K562 (cell line): ENCODE measurements around the gene MRPS10. TPM values are rescaled to one million over a fixed set of nuclear protein-coding genes. Genes with fewer than 3 reads are reported as not detected.
A peak's percentile ranks its signal among the peaks of the same experiment; 100 is the strongest.

Source experiments
- ATAC-seq: fragments of 200-7000 bp; cut with Tn5 transposase; 3 replicates; pipeline ENCODE4 v1.9.1; 2020; ENCODE audit warnings: moderate library complexity
- BruUV-seq: library from RNA; stranded (reverse); fragments of 400-500 nt; replicated peaks from 2 replicates; lab custom pipeline; 2021; lab: Mats Ljungman, UMichigan
- CTCF ChIA-PET: fragments of 300-600 bp; formaldehyde crosslinking; extraction: SDS; loops from one replicate; lab custom pipeline; 2021; ENCODE audit warnings: low intra/inter-chr PET ratio; lab: Yijun Ruan, JAX
- POLR2A ChIA-PET: fragments of 300-600, 350-650 bp; sonication (Branson Sonifier 250); formaldehyde crosslinking; extraction: SDS; loops from one replicate; lab custom pipeline; 2021; ENCODE audit warnings: antibody characterized with exemption, inconsistent platforms; lab: Yijun Ruan, JAX
- DNase-seq, 4 experiments: peaks; one replicate each; pipeline versions ENCODE4 v3.0.0 to v3.0.0-alpha.2; 2011 to 2018; ENCODE audit warnings: low spot score in 3 of 4, mixed read lengths in 3 of 4; ENCODE audit errors: extremely low read depth in 1 of 4
- FAIRE-seq: peaks from 2 replicates; lab custom pipeline; 2011; peaks lifted over from hg19 to GRCh38; lab: Jason Lieb, UNC
- H2AFZ ChIP-seq: 2 replicates; pipeline ENCODE4 v1.6.0; 2011; ENCODE audit warnings: low read depth, low read length, control low read depth, inconsistent platforms
- H3K27ac ChIP-seq: fragments of 200-600 bp; 3 replicates; pipeline ENCODE4 v1.8.0; 2011; ENCODE audit warnings: low read depth, mild to moderate bottlenecking, control low read depth, inconsistent platforms, low read length, moderate library complexity, mixed read lengths; ENCODE audit errors: extremely low read depth
- H3K27me3 ChIP-seq, 2 experiments: fragments of 300-600 bp in 1 of 2; 2 replicates in 1 of 2; 3 replicates in 1 of 2; pipeline versions ENCODE4 v1.6.0 to v1.8.0; 2011; ENCODE audit warnings: inconsistent platforms in 2 of 2, low read length in 2 of 2, mild to moderate bottlenecking in 1 of 2, mixed read lengths in 1 of 2, moderate library complexity in 1 of 2; ENCODE audit not compliant: control insufficient read depth in 2 of 2, insufficient read depth in 2 of 2
- H3K36me3 ChIP-seq: fragments of 300-600 bp; 3 replicates; pipeline ENCODE4 v1.8.0; 2011; ENCODE audit warnings: mild to moderate bottlenecking, low read length, inconsistent platforms; ENCODE audit not compliant: control insufficient read depth, insufficient read depth
- H3K4me1 ChIP-seq, 2 experiments: fragments of 200-600 bp in 1 of 2; replicated peaks in 1 of 2; 2 replicates in 1 of 2; 3 replicates in 1 of 2; pipeline versions ENCODE4 v1.5.1 to v1.8.0; 2011; ENCODE audit warnings: inconsistent platforms in 2 of 2, low read length in 2 of 2, mild to moderate bottlenecking in 1 of 2, mixed read lengths in 1 of 2, moderate library complexity in 1 of 2; ENCODE audit not compliant: control insufficient read depth in 2 of 2, insufficient read depth in 2 of 2
- H3K4me2 ChIP-seq: 2 replicates; pipeline ENCODE4 v1.6.1; 2011; ENCODE audit warnings: low read length, control low read depth, inconsistent platforms, mixed read lengths; ENCODE audit not compliant: insufficient read depth
- H3K4me3 ChIP-seq: fragments of 200-600 bp; sonication (generic), shearing (Covaris generic); 2 replicates; pipeline ENCODE4 v1.5.1; 2016; ENCODE audit warnings: control low read depth, inconsistent platforms
- H3K79me2 ChIP-seq: fragments of 200-600 bp; 3 replicates; pipeline ENCODE4 v1.8.0; 2011; ENCODE audit warnings: low read length, inconsistent platforms; ENCODE audit not compliant: control insufficient read depth, insufficient read depth
- H3K9ac ChIP-seq, 2 experiments: 2 replicates each; pipeline versions ENCODE4 v1.6.0 to v1.6.1; 2011; ENCODE audit warnings: low read depth in 2 of 2, low read length in 2 of 2, control low read depth in 1 of 2, inconsistent platforms in 1 of 2, mild to moderate bottlenecking in 1 of 2, mixed read lengths in 1 of 2; ENCODE audit not compliant: insufficient read depth in 1 of 2
- H3K9me1 ChIP-seq: one replicate; pipeline ENCODE4 v1.6.0; 2011; ENCODE audit warnings: inconsistent platforms, mild to moderate bottlenecking, low read length, moderate library complexity; ENCODE audit not compliant: control insufficient read depth, insufficient read depth
- H3K9me3 ChIP-seq: replicated peaks from 2 replicates; pipeline ENCODE4 v1.5.1; 2011; ENCODE audit warnings: low read depth, low read length, inconsistent platforms; ENCODE audit not compliant: control insufficient read depth, insufficient read depth
- H4K20me1 ChIP-seq: replicated peaks from 2 replicates; pipeline ENCODE4 v1.6.1; 2011; ENCODE audit warnings: low read length, inconsistent platforms, mixed read lengths; ENCODE audit not compliant: control insufficient read depth, insufficient read depth
- CEBPZ ChIP-seq: fragments of 150-350 bp; IDR thresholded peaks from 2 replicates; pipeline ENCODE4 v1.6.1; 2014; ENCODE audit warnings: low read depth, mild to moderate bottlenecking, low read length, borderline replicate concordance
- FOXJ3 ChIP-seq: sonication (generic); formaldehyde crosslinking; IDR thresholded peaks from 2 replicates; pipeline ENCODE4 v1.4.0; 2020; ENCODE audit warnings: mild to moderate bottlenecking, missing genetic modification reagents
- FOXK2 ChIP-seq, 2 experiments: fragments of 450-650 bp; IDR thresholded peaks in 1 of 2; conservative IDR thresholded peaks in 1 of 2; 2 replicates each; pipeline ENCODE4 v1.6.1; 2016; ENCODE audit warnings: low read depth in 2 of 2, mild to moderate bottlenecking in 1 of 2
- GATA2 ChIP-seq: sonication (generic); formaldehyde crosslinking; IDR thresholded peaks from 2 replicates; pipeline ENCODE4 v1.4.0; 2020; ENCODE audit warnings: mild to moderate bottlenecking, missing genetic modification reagents
- GTF2E2 ChIP-seq: fragments of 200-800 bp; sonication (Bioruptor generic); IDR thresholded peaks from 2 replicates; pipeline ENCODE4 v1.6.1; 2016; ENCODE audit warnings: missing genetic modification characterization, missing compliant biosample characterization
- KDM4B ChIP-seq, 2 experiments: fragments of 450-650 bp in 1 of 2; sonication (generic) in 1 of 2; IDR thresholded peaks; 2 replicates each; pipeline ENCODE4 v1.6.1; 2016 to 2017; ENCODE audit warnings: borderline replicate concordance in 2 of 2, antibody characterized with exemption in 1 of 2, low read depth in 1 of 2, mild to moderate bottlenecking in 1 of 2
- NCOA4 ChIP-seq: fragments of 450-650 bp; IDR thresholded peaks from 2 replicates; pipeline ENCODE4 v1.6.1; 2018; ENCODE audit warnings: mild to moderate bottlenecking; ENCODE audit not compliant: partially characterized antibody
- RBM22 ChIP-seq: fragments of 200-400 bp; formaldehyde crosslinking; IDR thresholded peaks from 2 replicates; pipeline ENCODE4 v1.6.1; 2018; ENCODE audit warnings: low read length, low read depth; ENCODE audit not compliant: poor library complexity, severe bottlenecking
- SMARCA4 ChIP-seq: fragments of 450-650 bp; IDR thresholded peaks from 2 replicates; pipeline ENCODE4 v1.6.1; 2016
- ZBTB17 ChIP-seq: fragments of 450-650 bp; formaldehyde crosslinking; IDR thresholded peaks from 2 replicates; pipeline ENCODE4 v1.4.0; 2020; ENCODE audit warnings: mild to moderate bottlenecking
- ZBTB9 ChIP-seq: fragments of 450-650 bp; formaldehyde crosslinking; IDR thresholded peaks from 2 replicates; pipeline ENCODE4 v1.4.0; 2020; ENCODE audit warnings: mild to moderate bottlenecking, moderate library complexity
- ZKSCAN1 ChIP-seq: fragments of 150-350 bp; IDR thresholded peaks from 2 replicates; pipeline ENCODE4 v1.6.1; 2016; ENCODE audit warnings: low read depth, low read length
- ZNF586 ChIP-seq: fragments of 450-650 bp; formaldehyde crosslinking; conservative IDR thresholded peaks from 2 replicates; pipeline ENCODE4 v1.4.0; 2020; ENCODE audit warnings: mild to moderate bottlenecking, moderate library complexity
- ZNF695 ChIP-seq: fragments of 450-650 bp; formaldehyde crosslinking; IDR thresholded peaks from 2 replicates; pipeline ENCODE4 v1.4.0; 2020; ENCODE audit warnings: mild to moderate bottlenecking, moderate library complexity
- WGBS: fragments of 100-300 bp; shearing (Covaris generic); methylation state at CpG from one replicate; pipeline ENCODE4 v1.1.6; 2016; ENCODE audit warnings: low coverage, mixed read lengths; ENCODE audit not compliant: insufficient coverage; ENCODE audit errors: missing lambda C conversion rate; 5-methylcytosine and 5-hydroxymethylcytosine counted together
- in situ Hi-C: fragments of 300-500 bp; cut with MboI; formaldehyde crosslinking; loops from 4 replicates; pipeline ENCODE4 v1.15.0; 2018; ENCODE audit warnings: inconsistent platforms, mixed read lengths
- intact Hi-C: fragments of 100-400 bp; cut with micrococcal nuclease; formaldehyde crosslinking; loops from 2 replicates; pipeline ENCODE4 v1.14.2; 2022
- polyA plus RNA-seq, 8 experiments: library from polyadenylated mRNA; depleted of rRNA in 4 of 8; stranded (reverse) in 5 of 8; unstranded in 3 of 8; fragments of >200 nt; fragmentation: Nextera tagmentation in 2 of 8; fragmentation: Illumina TruSeq in 1 of 8; extraction: Ambion mirVana in 2 of 8; extraction: Trizol in 1 of 8; gene quantifications; 2 replicates each; pipeline versions ENCODE4 v1.2.1 to v1.2.3, GENCODE V29; 2011 to 2014; ENCODE audit warnings: inconsistent platforms in 1 of 8, missing spikeins in 1 of 8
- total RNA-seq, 7 experiments: library from RNA; depleted of rRNA in 6 of 7; stranded (reverse); fragments of >200 nt in 6 of 7; fragmentation: Illumina TruSeq in 2 of 7; extraction: Trizol in 2 of 7; gene quantifications; 2 replicates each; pipeline versions ENCODE4 v1.2.1 to v1.2.3, GENCODE V29; 2011 to 2021; ENCODE audit warnings: low replicate concordance in 1 of 7

The MRPS10 gene
- total and polyA plus RNA-seq, 9 of the 15 experiments (the other 6 are each of a cell fraction or from before 2014, with no cell fraction given), result 48.6 to 166 (median 93.7) TPM

- TF ChIP-seq ZNF695 (no peak), FOXK2 (conservative IDR thresholded peaks at IDR 0.05 in 1 of 2, IDR thresholded peaks at IDR 0.05 in 1 of 2; ENCODE audit: low read depth in 2 of 2) (no peak), ZKSCAN1 (no peak), GTF2E2 (tag) (no peak), SMARCA4 (no peak; the same call in 1 of the 2 replicates), RBM22 (no peak)
Measured at GRCh38 chr6:42190554-42191183, 27.0 kb downstream of the MRPS10 start (continued).

- WGBS, result 53% methylated on average over 6 of the region's 6 CpGs
- intact Hi-C loops, result no loop called here
- Histone ChIP-seq H3K27me3 (no peaks in the 10 kb centered on the region), H2AFZ (no peak overlapping the region), H3K9me1 (no peaks in the 10 kb centered on the region), H4K20me1 (no peaks in the 10 kb centered on the region), H3K27ac (no peak overlapping the region), H3K4me3 (no peak overlapping the region), H3K4me1 (peaks cover 11 to 14% of the 10 kb centered on the region in 2 experiments)
- CTCF ChIA-PET, result no interaction called here
- ATAC-seq (no peak), DNase-seq (no peak)
- TF ChIP-seq ZNF586 (no peak), GATA2 (CRISPR knock-in tag) (peak; percentile 39; the same call in 1 of the 2 replicates), FOXJ3 (CRISPR knock-in tag) (no peak), CEBPZ (0 out of 2 replicates have a peak, but pooled peaks have one; percentile 21), KDM4B (IDR thresholded peaks at IDR 0.05; ENCODE audit: borderline replicate concordance in 2 of 2, low read depth in 1 of 2) (no peak), ZBTB9 (no peak), ZBTB17 (no peak), NCOA4 (no peak)
- TF ChIP-seq, all 486 proteins: peak for 2
- no peaks in the 10 kb centered on the region for H3K79me2 ChIP-seq
- H3K36me3 ChIP-seq, result no peaks in the 10 kb centered on the region
- in situ Hi-C loops, result no loop called here
- peak overlapping the region in 1 of 2 experiments; percentile 38; a peak in 1 of 4 replicates for H3K9ac ChIP-seq
- no peak overlapping the region for H3K4me2 ChIP-seq
- POLR2A ChIA-PET, result interaction anchor here (0.7 to 1.4 kb wide), 5 partner anchors 9 to 106 kb away, joined by 3 to 4 read pairs (median 3); no protein-coding TSS in a partner anchor
- H3K9me3 ChIP-seq, result no peaks in the 10 kb centered on the region
- FAIRE-seq, result no peak
- no TSS peak for BruUV-seq
Measured at GRCh38 chr6:42188406-42188805, 29.3 kb downstream of the MRPS10 start.
